Activated CD8-positive, alpha-beta memory T cell treated with anti-CD3 and anti-CD28 coated beads, Interleukin-2, amount 50 U/mL, for 1 hour (primary cell): ENCODE data around the gene EDNRB.
"Not testable (repeated sequence)": the region's sequence is repeated elsewhere in the genome, so short reads cannot be mapped to it uniquely, and the experiment has no call there.

Experiments
- DNase-seq: peaks from one replicate; pipeline ENCODE4 v3.0.0-alpha.2; 2020; ENCODE audit errors: extremely low read depth

Gene EDNRB

GRCh38 chr13:77896977-77897376 lies 21.7 kb downstream of the EDNRB start:
- DNase-seq, result no peak

- DNase-seq, result no peak
Measured at GRCh38 chr13:77896536-77896935, 22.1 kb downstream of the EDNRB start.

- DNase-seq, result no peak
Measured at GRCh38 chr13:77894743-77895142, 23.9 kb downstream of the EDNRB start.

GRCh38 chr13:77893066-77893465 lies 25.6 kb downstream of the EDNRB start:
- no peak for DNase-seq

GRCh38 chr13:77892491-77892890 lies 26.1 kb downstream of the EDNRB start:
- DNase-seq, result no peak

GRCh38 chr13:77891486-77891885 lies 27.1 kb downstream of the EDNRB start:
- DNase-seq, result no peak

- DNase-seq, result no peak
Measured at GRCh38 chr13:77891041-77891440, 27.6 kb downstream of the EDNRB start.

GRCh38 chr13:77883328-77883727 lies 35.3 kb downstream of the EDNRB start:
- DNase-seq, result no peak

GRCh38 chr13:77878190-77878589 lies 40.4 kb downstream of the EDNRB start:
- DNase-seq, result no peak

GRCh38 chr13:77876176-77876575 lies 42.5 kb downstream of the EDNRB start:
- no peak for DNase-seq

- no peak for DNase-seq
Measured at GRCh38 chr13:77874406-77874805, 44.2 kb downstream of the EDNRB start.

GRCh38 chr13:77872995-77873394 lies 45.6 kb downstream of the EDNRB start:
- DNase-seq, result no peak

GRCh38 chr13:77871596-77871995 lies 47.0 kb downstream of the EDNRB start:
- DNase-seq, result no peak

- DNase-seq, result no peak
Measured at GRCh38 chr13:77868717-77869116, 49.9 kb downstream of the EDNRB start.

- DNase-seq, result no peak
Measured at GRCh38 chr13:77866971-77867370, 51.7 kb downstream of the EDNRB start.

- no peak for DNase-seq
Measured at GRCh38 chr13:77865622-77866021, 53.0 kb downstream of the EDNRB start.

GRCh38 chr13:77863144-77863543 lies 55.5 kb downstream of the EDNRB start:
- no peak for DNase-seq

GRCh38 chr13:77861741-77862140 lies 56.9 kb downstream of the EDNRB start:
- DNase-seq, result no peak

GRCh38 chr13:77860507-77860981 lies 58.1 kb downstream of the EDNRB start:
- DNase-seq, result no peak

GRCh38 chr13:77859450-77859849 lies 59.2 kb downstream of the EDNRB start:
- DNase-seq, result no peak

- DNase-seq, result no peak
Measured at GRCh38 chr13:77857531-77858209, 61.0 kb downstream of the EDNRB start.

GRCh38 chr13:77853703-77854102 lies 64.9 kb downstream of the EDNRB start:
- no peak for DNase-seq

- DNase-seq, result not testable (repeated sequence)
Measured at GRCh38 chr13:77848050-77848449, 70.6 kb downstream of the EDNRB start.

- DNase-seq, result no peak
Measured at GRCh38 chr13:77846173-77846572, 72.5 kb downstream of the EDNRB start.
